ENCODE data around the gene DPP6. TPM values are rescaled to one million over a fixed set of nuclear protein-coding genes. Genes with fewer than 3 reads are reported as not detected.

Gene DPP6
- total RNA-seq, 3 donors from 2014 or later = 0.59 to 0.98 TPM; not detected in 1

DNA sequence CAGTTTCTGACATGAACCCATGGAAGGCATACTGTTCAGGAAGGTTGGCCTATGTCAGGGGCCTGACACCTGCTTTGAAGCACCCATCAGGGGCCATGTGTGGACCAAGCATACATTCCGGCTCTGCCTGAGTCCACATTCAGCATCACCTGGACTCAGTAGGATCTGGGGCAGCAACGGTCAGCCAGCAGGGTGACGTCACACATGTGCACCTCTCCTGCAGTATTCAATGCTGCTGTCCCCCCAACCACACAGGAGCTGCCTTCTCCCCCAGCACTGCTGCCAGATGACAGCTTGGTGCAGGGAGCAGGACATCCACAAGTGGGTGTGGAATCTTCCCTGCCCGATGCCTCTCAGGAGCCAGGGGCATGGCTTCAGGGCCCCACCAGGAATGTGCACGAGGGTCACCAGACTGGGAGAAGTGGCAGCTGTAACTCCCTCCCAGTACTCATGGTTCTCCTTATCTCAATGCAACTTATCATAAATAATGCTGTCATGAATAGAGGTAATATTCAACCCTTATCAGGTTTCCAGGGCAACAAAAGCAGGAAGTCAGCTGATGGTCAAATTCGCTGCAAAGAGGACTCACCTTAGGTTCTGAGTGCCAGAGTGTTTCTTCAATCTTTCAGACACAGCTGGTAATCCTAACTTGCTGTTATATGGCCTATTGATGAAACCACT, 657.8 kb downstream of the DPP6 start:
- no peak overlapping the region for H3K27ac ChIP-seq
- H3K36me3 ChIP-seq = no peaks in the 10 kb centered on the region
- peaks cover 0 to 25% of the 10 kb centered on the region in 2 donors for H3K9me3 ChIP-seq
- H3K4me3 ChIP-seq = no peak overlapping the region
- intact Hi-C loops (cut with DNase I; ENCODE audit: low total_unique reads) = no loop called here
- H3K27me3 ChIP-seq = no peaks in the 10 kb centered on the region
- DNase-seq (ENCODE audit: low spot score in 2 of 2) = no peak
- no peaks in the 10 kb centered on the region for H3K4me1 ChIP-seq
- TF ChIP-seq, protein P1, sequence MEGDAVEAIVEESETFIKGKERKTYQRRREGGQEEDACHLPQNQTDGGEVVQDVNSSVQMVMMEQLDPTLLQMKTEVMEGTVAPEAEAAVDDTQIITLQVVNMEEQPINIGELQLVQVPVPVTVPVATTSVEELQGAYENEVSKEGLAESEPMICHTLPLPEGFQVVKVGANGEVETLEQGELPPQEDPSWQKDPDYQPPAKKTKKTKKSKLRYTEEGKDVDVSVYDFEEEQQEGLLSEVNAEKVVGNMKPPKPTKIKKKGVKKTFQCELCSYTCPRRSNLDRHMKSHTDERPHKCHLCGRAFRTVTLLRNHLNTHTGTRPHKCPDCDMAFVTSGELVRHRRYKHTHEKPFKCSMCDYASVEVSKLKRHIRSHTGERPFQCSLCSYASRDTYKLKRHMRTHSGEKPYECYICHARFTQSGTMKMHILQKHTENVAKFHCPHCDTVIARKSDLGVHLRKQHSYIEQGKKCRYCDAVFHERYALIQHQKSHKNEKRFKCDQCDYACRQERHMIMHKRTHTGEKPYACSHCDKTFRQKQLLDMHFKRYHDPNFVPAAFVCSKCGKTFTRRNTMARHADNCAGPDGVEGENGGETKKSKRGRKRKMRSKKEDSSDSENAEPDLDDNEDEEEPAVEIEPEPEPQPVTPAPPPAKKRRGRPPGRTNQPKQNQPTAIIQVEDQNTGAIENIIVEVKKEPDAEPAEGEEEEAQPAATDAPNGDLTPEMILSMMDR (IDR thresholded peaks at IDR 0.05) = no peak
- TF ChIP-seq POLR2AphosphoS5 (IDR thresholded peaks at IDR 0.05) (no peak), POLR2A (IDR thresholded peaks at IDR 0.05) (no peak)

DNA sequence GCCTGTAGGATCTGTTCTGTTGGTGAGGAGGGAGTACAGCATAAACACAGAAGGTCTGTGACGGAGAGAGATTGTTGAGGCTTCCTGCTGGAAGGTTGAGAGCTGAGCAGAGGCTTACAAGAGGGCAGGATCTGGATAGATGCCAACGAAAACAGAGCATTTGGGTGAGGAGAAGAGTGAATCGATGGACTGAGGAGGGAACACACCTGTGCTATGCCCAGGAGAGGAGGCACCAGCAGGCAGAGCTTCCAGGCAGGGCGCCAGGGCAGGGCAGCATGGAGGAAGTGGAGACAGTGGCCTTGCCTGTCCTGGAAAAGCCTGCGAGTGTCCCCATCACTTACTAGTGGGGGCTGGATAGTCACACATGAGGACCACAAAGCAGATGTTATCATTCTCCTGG, 667.8 kb downstream of the DPP6 start:
- TF ChIP-seq POLR2A (IDR thresholded peaks at IDR 0.05) = no peak
- TF ChIP-seq, protein P1 (IDR thresholded peaks at IDR 0.05) = no peak
- no peak for TF ChIP-seq POLR2AphosphoS5 (IDR thresholded peaks at IDR 0.05)
- DNase-seq (ENCODE audit: low spot score in 2 of 2) = no peak
- no peaks in the 10 kb centered on the region for H3K4me1 ChIP-seq
- no peaks in the 10 kb centered on the region for H3K9me3 ChIP-seq
- H3K36me3 ChIP-seq = no peaks in the 10 kb centered on the region
- H3K27ac ChIP-seq = no peak overlapping the region
- no peaks in the 10 kb centered on the region for H3K27me3 ChIP-seq
- no peak overlapping the region for H3K4me3 ChIP-seq
- intact Hi-C loops (cut with DNase I; ENCODE audit: low total_unique reads) = no loop called here

DNA sequence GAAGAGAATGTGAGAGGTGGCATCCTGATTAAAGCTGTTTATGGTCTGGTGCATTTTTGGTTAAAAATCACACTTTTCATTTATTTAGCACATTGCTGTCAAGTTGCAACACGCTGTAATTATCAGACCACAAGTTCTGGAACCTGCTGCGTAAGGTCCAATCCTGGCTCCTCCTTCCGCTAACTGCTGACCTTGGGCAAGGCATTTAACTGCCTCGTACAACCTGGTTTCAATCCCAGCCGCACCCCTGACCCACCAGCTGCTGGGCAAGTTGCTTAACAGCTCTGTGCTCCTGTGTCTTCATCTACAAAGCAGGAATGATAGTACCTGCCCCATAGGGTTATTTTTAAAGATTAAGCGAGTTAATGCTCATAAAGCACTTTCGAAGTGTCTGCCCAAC, 668.9 kb downstream of the DPP6 start:
- no peak for DNase-seq (ENCODE audit: low spot score in 2 of 2)
- Histone ChIP-seq H3K36me3 (no peaks in the 10 kb centered on the region), H3K27me3 (no peaks in the 10 kb centered on the region), H3K27ac (no peak overlapping the region), H3K4me3 (no peak overlapping the region), H3K9me3 (peaks cover 3 to 5% of the 10 kb centered on the region in 2 donors), H3K4me1 (no peaks in the 10 kb centered on the region)
- TF ChIP-seq, protein P1 (IDR thresholded peaks at IDR 0.05) = no peak
- no peak for TF ChIP-seq POLR2A (IDR thresholded peaks at IDR 0.05)
- intact Hi-C loops (cut with DNase I; ENCODE audit: low total_unique reads) = no loop called here

DNA sequence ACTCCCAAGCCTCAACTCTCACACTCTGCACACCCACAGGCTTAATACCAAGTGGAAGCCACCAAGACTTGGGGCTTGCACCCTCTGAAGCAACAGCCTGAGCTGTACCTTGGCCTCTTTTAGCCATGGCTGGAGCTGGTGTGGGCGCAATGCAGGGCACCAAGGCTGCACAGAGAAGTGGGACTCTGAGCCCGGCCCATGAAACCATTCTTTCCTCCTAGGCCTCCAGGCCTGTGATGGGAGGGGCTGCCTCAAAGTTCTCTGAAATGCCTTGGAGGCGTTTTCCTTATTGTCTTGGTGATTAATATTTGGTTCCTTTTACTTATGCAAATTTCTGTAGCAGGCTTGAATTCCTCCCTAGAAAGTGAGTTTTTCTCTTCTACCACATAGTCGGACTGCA, 674.2 kb downstream of the DPP6 start:
- intact Hi-C loops (cut with DNase I; ENCODE audit: low total_unique reads) = no loop called here
- no peak overlapping the region for H3K27ac ChIP-seq

DNA sequence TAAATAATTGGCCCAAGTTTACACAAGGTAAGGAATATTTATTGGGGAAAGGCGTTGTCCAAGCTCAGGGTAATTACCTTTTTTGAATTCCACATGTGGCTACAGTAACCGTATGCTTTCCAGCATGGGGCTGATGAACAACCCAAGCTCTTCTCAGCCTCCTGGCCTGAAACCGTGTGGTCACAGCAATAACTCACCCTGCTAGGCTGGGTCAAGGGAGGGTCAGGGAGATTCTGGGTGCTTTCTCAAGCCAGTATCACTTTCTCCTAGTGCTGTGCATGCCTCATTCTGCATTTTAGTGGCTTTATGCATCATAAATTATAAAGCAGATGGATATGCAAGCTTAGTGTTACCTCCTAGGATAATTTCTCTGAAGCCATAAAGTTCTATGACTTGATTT, 676.9 kb downstream of the DPP6 start:
- Histone ChIP-seq H3K27ac (no peak overlapping the region), H3K27me3 (no peaks in the 10 kb centered on the region), H3K4me1 (no peaks in the 10 kb centered on the region), H3K4me3 (no peak overlapping the region), H3K36me3 (no peaks in the 10 kb centered on the region), H3K9me3 (peaks cover 9 to 17% of the 10 kb centered on the region in 2 donors)
- intact Hi-C loops (cut with DNase I; ENCODE audit: low total_unique reads) = no loop called here
- TF ChIP-seq, protein P1 (IDR thresholded peaks at IDR 0.05) = no peak
- TF ChIP-seq POLR2AphosphoS5 (IDR thresholded peaks at IDR 0.05) = no peak
- no peak for TF ChIP-seq POLR2A (IDR thresholded peaks at IDR 0.05)
- no peak for DNase-seq (ENCODE audit: low spot score in 2 of 2)

More for the DNA sequence above, 674.2 kb downstream of the DPP6 start:
- H3K9me3 ChIP-seq = peaks cover 9 to 17% of the 10 kb centered on the region in 2 donors
- no peaks in the 10 kb centered on the region for H3K4me1 ChIP-seq
- no peak overlapping the region for H3K4me3 ChIP-seq
- TF ChIP-seq, protein P1 (IDR thresholded peaks at IDR 0.05) = no peak
- no peak for TF ChIP-seq POLR2AphosphoS5 (IDR thresholded peaks at IDR 0.05)
- no peak for TF ChIP-seq POLR2A (IDR thresholded peaks at IDR 0.05)
- no peaks in the 10 kb centered on the region for H3K36me3 ChIP-seq
- DNase-seq (ENCODE audit: low spot score in 2 of 2) = no peak
- H3K27me3 ChIP-seq = no peaks in the 10 kb centered on the region
